NCI-H2171 treated with DMSO at 0.1 percent for 48 hours (cell line): ENCODE data around the gene RBM34.
A peak's percentile ranks its signal among the peaks of the same experiment; 100 is the strongest.
"Not testable (repeated sequence)": the region's sequence is repeated elsewhere in the genome, so short reads cannot be mapped to it uniquely, and the experiment has no call there.

Experiments
- DNase-seq: peaks from one replicate; lab custom pipeline; 2025; lab: John Stamatoyannopoulos, UW

The RBM34 gene

DNA sequence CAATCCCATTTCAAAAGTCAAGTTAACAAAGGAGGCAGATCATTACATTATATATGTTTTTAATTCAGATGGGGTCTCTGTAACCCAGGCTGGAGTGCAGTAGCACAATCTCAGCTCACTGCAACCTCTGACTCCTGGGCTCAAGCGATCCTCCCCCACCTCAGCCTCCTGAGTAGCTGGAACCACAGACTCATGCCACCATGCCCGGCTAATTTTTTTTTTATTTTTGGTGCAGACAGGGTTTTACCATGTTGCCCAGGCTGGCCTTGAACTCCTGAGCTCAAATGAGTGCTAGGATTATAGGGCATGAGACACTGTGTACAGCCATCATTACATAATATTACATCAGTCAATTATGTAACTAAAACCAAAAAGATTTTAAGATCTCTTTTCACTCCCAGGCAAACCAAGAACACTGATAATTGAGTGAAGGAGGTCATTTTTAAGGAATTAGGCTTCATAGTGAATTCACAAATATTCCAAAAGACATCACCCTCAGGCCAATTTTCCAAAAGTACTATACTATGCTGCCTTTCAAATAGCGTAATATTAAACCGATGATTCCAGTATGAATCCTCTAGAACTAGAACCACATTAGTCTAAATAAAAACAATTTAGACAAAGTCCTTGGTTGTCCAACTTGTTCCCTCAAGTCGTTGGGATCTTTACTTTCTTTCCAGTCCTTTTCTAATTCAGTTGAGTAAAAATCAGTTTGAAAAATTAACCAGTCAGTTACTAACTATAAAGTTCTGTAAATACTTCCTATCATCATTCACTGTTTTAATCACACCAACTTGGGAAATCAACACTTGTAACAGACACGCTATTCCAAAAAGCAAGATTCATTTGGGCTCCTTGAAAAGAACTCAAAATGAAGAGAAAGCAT, 48.5 kb downstream of the RBM34 start:
- no peak for DNase-seq

- DNase-seq, result no peak
These were observed 49.9 kb downstream of the RBM34 start for GRCh38 chr1:235111107-235111506.

DNA sequence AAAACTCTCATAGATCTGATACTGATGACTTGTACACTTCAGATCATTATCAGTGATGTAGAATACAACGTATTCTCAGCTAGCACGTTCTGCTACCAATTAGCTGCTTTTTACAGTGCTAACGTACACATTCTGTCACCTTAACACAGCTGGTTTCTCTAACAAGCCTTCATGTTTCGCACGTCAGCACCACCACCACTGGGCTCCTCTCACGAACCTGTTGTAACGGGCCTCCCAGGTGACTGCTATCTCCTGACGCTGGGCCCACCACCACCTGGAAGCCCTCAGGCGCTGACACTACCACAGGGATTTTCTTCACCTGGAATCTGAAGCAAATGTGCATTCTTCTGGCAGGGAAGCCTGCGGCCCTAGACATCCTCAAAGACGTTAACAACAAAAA, 52.2 kb downstream of the RBM34 start:
- DNase-seq, result no peak

- DNase-seq, result no peak
These were observed 52.9 kb downstream of the RBM34 start for GRCh38 chr1:235108185-235108593.

- no peak for DNase-seq
These were observed 53.5 kb downstream of the RBM34 start for GRCh38 chr1:235107368-235108184.

- DNase-seq, result no peak
These were observed 54.6 kb downstream of the RBM34 start for GRCh38 chr1:235106457-235106856.

GRCh38 chr1:235105051-235106043, 55.7 kb downstream of the RBM34 start:
- DNase-seq, result peak; percentile 85

DNA sequence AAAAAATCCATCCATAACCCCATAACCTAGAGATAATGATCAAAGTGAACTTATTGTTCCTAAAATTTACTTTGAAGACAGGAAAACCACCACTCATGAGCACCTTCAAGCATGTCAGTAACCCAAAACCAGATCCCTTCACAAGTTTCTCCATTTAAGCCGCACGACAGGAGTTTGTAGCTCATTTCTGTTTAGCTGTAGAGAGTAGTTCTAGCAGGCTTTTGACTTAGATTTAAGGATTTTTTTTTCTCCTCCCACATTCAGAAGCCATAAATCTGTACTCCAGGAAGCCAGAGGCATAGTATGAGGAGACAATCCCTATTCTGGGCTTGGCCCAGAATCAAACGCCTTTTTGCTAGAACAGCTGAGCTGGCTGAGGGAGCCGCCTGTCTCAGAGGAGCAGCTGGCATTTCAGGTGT, 58.0 kb downstream of the RBM34 start:
- peak; percentile 90 for DNase-seq

DNA sequence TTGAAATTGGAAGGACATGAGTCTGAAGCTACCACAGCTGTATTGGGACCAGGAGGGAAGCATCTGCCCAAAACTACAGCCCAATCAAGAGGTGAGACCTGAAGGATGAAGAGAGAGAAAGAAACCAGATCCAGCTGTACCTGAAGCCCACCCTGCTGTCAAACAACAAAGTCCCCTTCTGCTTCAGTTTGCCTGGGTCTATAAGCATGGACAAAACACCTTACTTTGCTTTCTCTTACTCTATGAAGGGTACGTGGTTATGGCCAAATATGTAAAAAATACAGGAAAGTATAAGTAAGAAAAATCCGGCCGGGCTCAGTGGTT, 58.8 kb downstream of the RBM34 start:
- no peak for DNase-seq

GRCh38 chr1:235101558-235102258, 59.3 kb downstream of the RBM34 start:
- no peak for DNase-seq

- DNase-seq, result no peak
These were observed 60.8 kb downstream of the RBM34 start for GRCh38 chr1:235100194-235100772.

DNA sequence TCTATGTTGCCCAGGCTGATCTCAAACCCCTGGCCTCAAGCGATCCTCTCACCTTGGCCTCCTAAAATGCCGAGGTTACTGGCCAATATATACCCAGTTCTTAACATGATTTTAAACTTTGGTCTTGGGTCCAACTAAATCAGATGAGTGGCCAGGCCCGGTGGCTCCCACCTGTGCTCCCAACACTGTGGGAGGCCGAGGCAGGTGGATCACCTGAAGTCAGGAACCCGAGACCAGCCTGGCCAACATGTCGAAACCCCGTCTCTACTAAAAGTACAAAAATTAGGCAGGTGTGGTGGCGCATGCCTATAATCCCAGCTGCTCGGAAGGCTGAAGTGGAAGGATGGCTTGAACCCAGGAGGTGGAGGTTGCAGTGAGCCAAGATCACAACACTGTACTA, 62.1 kb downstream of the RBM34 start:
- no peak for DNase-seq

DNA sequence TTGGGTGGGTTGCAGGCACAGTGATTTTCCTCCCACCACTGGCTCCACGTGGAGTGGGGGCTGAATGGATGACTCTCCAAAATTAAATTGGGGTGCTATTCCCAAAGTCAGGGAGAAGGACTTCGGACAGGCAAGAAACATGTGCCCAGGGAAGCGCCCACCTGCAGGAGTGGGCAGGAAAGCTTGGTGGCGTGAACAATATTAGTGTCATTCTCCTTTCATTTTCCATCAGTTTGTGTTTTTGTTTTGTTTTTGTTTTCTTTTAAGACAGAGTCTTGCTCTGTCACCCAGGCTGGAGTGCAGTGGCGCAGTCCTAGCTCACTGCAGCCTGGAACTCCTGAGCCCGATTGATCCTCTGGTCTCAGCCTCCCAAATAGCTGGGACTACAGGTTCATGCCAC, 62.5 kb downstream of the RBM34 start:
- no peak for DNase-seq

- not testable (repeated sequence) for DNase-seq
These were observed 63.5 kb downstream of the RBM34 start for GRCh38 chr1:235097501-235097900.

DNA sequence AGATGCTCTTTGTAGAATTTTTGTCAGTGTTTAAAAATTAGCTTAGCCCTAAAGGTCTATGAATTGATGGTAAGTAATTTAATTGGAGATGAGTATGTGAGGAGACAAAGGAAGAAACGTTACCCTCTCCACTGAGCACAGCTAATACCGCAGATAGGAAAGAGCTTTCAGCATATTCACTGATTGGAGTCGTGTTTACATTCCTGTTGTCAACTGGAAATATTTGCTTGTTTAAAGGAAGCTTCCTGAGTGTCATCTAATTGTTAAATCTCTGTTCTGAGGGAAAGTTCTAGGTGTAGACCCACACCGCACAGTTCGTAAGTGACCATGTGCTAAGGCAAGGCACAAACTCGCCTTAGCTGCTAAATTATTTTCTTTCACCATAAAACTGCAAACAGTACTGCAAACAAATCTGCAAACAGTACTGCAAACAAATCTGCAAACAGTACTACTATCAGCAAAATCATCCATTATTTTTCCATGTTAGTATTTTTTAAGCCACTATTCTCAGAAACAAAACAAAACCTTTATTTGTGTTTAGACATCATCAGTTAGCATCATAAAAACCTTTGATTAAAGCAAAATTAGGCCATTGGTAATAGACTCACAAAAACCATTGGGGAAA, 65.0 kb downstream of the RBM34 start:
- DNase-seq, result no peak

DNA sequence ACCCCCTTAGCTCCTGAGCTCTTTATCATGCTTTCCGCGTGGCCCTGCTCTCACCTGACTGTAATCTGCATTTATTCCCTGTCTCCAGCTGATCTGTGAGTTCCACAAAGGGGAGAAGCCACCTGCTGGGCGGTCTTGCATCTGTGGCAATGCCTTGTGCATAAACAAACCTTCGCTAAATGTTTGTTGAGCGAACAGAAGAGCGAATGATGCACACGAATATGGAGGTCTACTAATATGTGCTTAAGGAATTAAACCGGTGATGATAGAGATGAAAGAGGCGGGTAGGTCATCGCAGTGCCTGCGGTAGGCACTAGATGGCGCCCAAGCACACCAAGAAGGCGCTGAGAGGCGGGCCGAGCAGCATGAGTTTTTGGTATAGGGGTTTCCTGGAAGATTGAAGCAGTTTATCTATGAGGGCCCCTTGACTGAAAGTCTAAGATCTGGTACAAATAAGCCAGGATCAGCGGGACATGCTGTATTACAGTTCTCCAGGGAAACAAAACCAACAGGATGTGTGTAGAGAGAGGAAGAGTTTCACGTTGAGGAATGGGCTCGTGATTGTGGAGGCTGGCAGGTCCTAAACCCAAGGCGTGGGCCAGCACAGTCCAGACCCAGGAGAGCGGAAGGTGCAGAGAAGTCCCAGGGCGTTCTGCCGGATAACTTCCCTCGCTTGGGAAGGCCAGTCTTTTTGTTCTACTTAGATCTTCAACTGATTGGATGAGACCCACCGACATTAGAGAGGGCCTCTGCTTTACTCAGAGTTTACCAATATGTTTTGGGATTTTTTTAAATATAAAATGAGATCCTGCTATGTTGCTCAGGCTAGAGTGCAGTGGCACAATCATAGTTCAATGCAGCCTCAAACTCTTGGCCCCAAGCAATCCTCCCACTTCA, 67.1 kb downstream of the RBM34 start:
- DNase-seq, result peak; percentile 75

DNA sequence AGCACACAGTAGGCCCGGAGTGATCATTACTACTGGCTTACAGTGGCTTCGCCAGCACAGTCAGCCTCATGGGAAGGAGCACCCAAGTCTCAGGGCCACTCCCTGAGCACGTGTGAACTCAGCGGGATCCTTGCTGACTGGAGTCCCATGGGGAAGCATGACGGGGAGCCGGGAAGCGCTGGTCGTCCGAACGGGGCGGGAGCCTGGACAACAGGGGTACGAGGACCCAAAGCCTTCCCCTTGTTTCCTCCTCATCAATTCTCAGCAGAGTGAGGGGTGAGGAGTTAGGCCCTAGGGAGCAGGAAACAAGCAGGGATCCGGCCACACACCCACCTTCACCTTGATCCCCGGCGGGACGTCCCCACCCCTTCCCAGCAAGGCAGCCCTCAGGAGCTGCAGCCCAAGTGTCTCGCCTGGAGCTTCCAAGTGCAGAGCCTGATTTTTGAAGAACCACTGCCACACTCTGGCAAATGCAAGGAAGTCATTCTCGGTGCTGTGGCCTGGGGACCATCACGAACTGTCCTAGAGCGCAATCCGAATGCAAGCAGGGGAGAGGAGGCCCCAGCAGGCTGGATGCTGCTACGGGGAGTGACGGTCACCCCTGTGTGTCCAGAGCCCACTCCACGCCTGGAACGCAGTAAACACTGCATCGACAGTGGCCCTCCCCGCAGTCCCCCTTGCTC, 67.9 kb downstream of the RBM34 start:
- peak; percentile 77 for DNase-seq

GRCh38 chr1:235092415-235092814, 68.6 kb downstream of the RBM34 start:
- not testable (repeated sequence) for DNase-seq

GRCh38 chr1:235092045-235092406, 69.0 kb downstream of the RBM34 start:
- DNase-seq, result not testable (repeated sequence)
